K562 (cell line): Measurements from ENCODE around the gene SYNJ2. TPM values are rescaled to one million over a fixed set of nuclear protein-coding genes. Genes with fewer than 3 reads are reported as not detected.

Experiments used
- ATAC-seq: fragments of 200-7000 bp; cut with Tn5 transposase; 3 replicates; pipeline ENCODE4 v1.9.1; 2020; ENCODE audit warnings: moderate library complexity
- BruUV-seq: library from RNA; stranded (reverse); fragments of 400-500 nt; replicated peaks from 2 replicates; lab custom pipeline; 2021; lab: Mats Ljungman, UMichigan
- CTCF ChIA-PET: fragments of 300-600 bp; formaldehyde crosslinking; extraction: SDS; loops from one replicate; lab custom pipeline; 2021; ENCODE audit warnings: low intra/inter-chr PET ratio; lab: Yijun Ruan, JAX
- POLR2A ChIA-PET: fragments of 300-600, 350-650 bp; sonication (Branson Sonifier 250); formaldehyde crosslinking; extraction: SDS; loops from one replicate; lab custom pipeline; 2021; ENCODE audit warnings: antibody characterized with exemption, inconsistent platforms; lab: Yijun Ruan, JAX
- DNase-seq, 4 experiments: peaks; one replicate each; pipeline versions ENCODE4 v3.0.0 to v3.0.0-alpha.2; 2011 to 2018; ENCODE audit warnings: low spot score in 3 of 4, mixed read lengths in 3 of 4; ENCODE audit errors: extremely low read depth in 1 of 4
- FAIRE-seq: peaks from 2 replicates; lab custom pipeline; 2011; peaks lifted over from hg19 to GRCh38; lab: Jason Lieb, UNC
- H2AFZ ChIP-seq: 2 replicates; pipeline ENCODE4 v1.6.0; 2011; ENCODE audit warnings: low read depth, low read length, control low read depth, inconsistent platforms
- H3K27ac ChIP-seq: fragments of 200-600 bp; 3 replicates; pipeline ENCODE4 v1.8.0; 2011; ENCODE audit warnings: low read depth, mild to moderate bottlenecking, control low read depth, inconsistent platforms, low read length, moderate library complexity, mixed read lengths; ENCODE audit errors: extremely low read depth
- H3K27me3 ChIP-seq, 2 experiments: fragments of 300-600 bp in 1 of 2; 2 replicates in 1 of 2; 3 replicates in 1 of 2; pipeline versions ENCODE4 v1.6.0 to v1.8.0; 2011; ENCODE audit warnings: inconsistent platforms in 2 of 2, low read length in 2 of 2, mild to moderate bottlenecking in 1 of 2, mixed read lengths in 1 of 2, moderate library complexity in 1 of 2; ENCODE audit not compliant: control insufficient read depth in 2 of 2, insufficient read depth in 2 of 2
- H3K36me3 ChIP-seq: fragments of 300-600 bp; 3 replicates; pipeline ENCODE4 v1.8.0; 2011; ENCODE audit warnings: mild to moderate bottlenecking, low read length, inconsistent platforms; ENCODE audit not compliant: control insufficient read depth, insufficient read depth
- H3K4me1 ChIP-seq, 2 experiments: fragments of 200-600 bp in 1 of 2; replicated peaks in 1 of 2; 2 replicates in 1 of 2; 3 replicates in 1 of 2; pipeline versions ENCODE4 v1.5.1 to v1.8.0; 2011; ENCODE audit warnings: inconsistent platforms in 2 of 2, low read length in 2 of 2, mild to moderate bottlenecking in 1 of 2, mixed read lengths in 1 of 2, moderate library complexity in 1 of 2; ENCODE audit not compliant: control insufficient read depth in 2 of 2, insufficient read depth in 2 of 2
- H3K4me2 ChIP-seq: 2 replicates; pipeline ENCODE4 v1.6.1; 2011; ENCODE audit warnings: low read length, control low read depth, inconsistent platforms, mixed read lengths; ENCODE audit not compliant: insufficient read depth
- H3K4me3 ChIP-seq: fragments of 200-600 bp; sonication (generic), shearing (Covaris generic); 2 replicates; pipeline ENCODE4 v1.5.1; 2016; ENCODE audit warnings: control low read depth, inconsistent platforms
- H3K79me2 ChIP-seq: fragments of 200-600 bp; 3 replicates; pipeline ENCODE4 v1.8.0; 2011; ENCODE audit warnings: low read length, inconsistent platforms; ENCODE audit not compliant: control insufficient read depth, insufficient read depth
- H3K9ac ChIP-seq, 2 experiments: 2 replicates each; pipeline versions ENCODE4 v1.6.0 to v1.6.1; 2011; ENCODE audit warnings: low read depth in 2 of 2, low read length in 2 of 2, control low read depth in 1 of 2, inconsistent platforms in 1 of 2, mild to moderate bottlenecking in 1 of 2, mixed read lengths in 1 of 2; ENCODE audit not compliant: insufficient read depth in 1 of 2
- H3K9me1 ChIP-seq: one replicate; pipeline ENCODE4 v1.6.0; 2011; ENCODE audit warnings: inconsistent platforms, mild to moderate bottlenecking, low read length, moderate library complexity; ENCODE audit not compliant: control insufficient read depth, insufficient read depth
- H3K9me3 ChIP-seq: replicated peaks from 2 replicates; pipeline ENCODE4 v1.5.1; 2011; ENCODE audit warnings: low read depth, low read length, inconsistent platforms; ENCODE audit not compliant: control insufficient read depth, insufficient read depth
- H4K20me1 ChIP-seq: replicated peaks from 2 replicates; pipeline ENCODE4 v1.6.1; 2011; ENCODE audit warnings: low read length, inconsistent platforms, mixed read lengths; ENCODE audit not compliant: control insufficient read depth, insufficient read depth
- CEBPB ChIP-seq: fragments of 450-650 bp; IDR thresholded peaks from 2 replicates; pipeline ENCODE4 v1.6.1; 2016; ENCODE audit warnings: missing genetic modification characterization, missing compliant biosample characterization
- FOSL1 ChIP-seq: fragments of 200-800 bp; sonication (Bioruptor generic); conservative IDR thresholded peaks from 2 replicates; pipeline ENCODE4 v1.6.1; 2016; ENCODE audit warnings: missing genetic modification characterization, missing compliant biosample characterization
- NR4A1 ChIP-seq, 2 experiments: fragments of 250-450 bp in 1 of 2; fragments of 450-650 bp in 1 of 2; sonication (Bioruptor Pico) in 1 of 2; IDR thresholded peaks; 2 replicates each; pipeline versions ENCODE4 v1.4.0 to v1.6.1; 2016 to 2020; ENCODE audit warnings: mild to moderate bottlenecking in 2 of 2, missing compliant biosample characterization in 1 of 2, missing genetic modification characterization in 1 of 2, moderate library complexity in 1 of 2
- U2AF1 ChIP-seq: fragments of 200-400 bp; formaldehyde crosslinking; optimal IDR thresholded peaks from 2 replicates; pipeline ENCODE3; 2017; ENCODE audit warnings: mild to moderate bottlenecking, low read depth, low read length, moderate library complexity
- WGBS: fragments of 100-300 bp; shearing (Covaris generic); methylation state at CpG from one replicate; pipeline ENCODE4 v1.1.6; 2016; ENCODE audit warnings: low coverage, mixed read lengths; ENCODE audit not compliant: insufficient coverage; ENCODE audit errors: missing lambda C conversion rate; 5-methylcytosine and 5-hydroxymethylcytosine counted together
- in situ Hi-C: fragments of 300-500 bp; cut with MboI; formaldehyde crosslinking; loops from 4 replicates; pipeline ENCODE4 v1.15.0; 2018; ENCODE audit warnings: inconsistent platforms, mixed read lengths
- intact Hi-C: fragments of 100-400 bp; cut with micrococcal nuclease; formaldehyde crosslinking; loops from 2 replicates; pipeline ENCODE4 v1.14.2; 2022
- polyA plus RNA-seq, 8 experiments: library from polyadenylated mRNA; depleted of rRNA in 4 of 8; stranded (reverse) in 5 of 8; unstranded in 3 of 8; fragments of >200 nt; fragmentation: Nextera tagmentation in 2 of 8; fragmentation: Illumina TruSeq in 1 of 8; extraction: Ambion mirVana in 2 of 8; extraction: Trizol in 1 of 8; gene quantifications; 2 replicates each; pipeline versions ENCODE4 v1.2.1 to v1.2.3, GENCODE V29; 2011 to 2014; ENCODE audit warnings: inconsistent platforms in 1 of 8, missing spikeins in 1 of 8
- total RNA-seq, 7 experiments: library from RNA; depleted of rRNA in 6 of 7; stranded (reverse); fragments of >200 nt in 6 of 7; fragmentation: Illumina TruSeq in 2 of 7; extraction: Trizol in 2 of 7; gene quantifications; 2 replicates each; pipeline versions ENCODE4 v1.2.1 to v1.2.3, GENCODE V29; 2011 to 2021; ENCODE audit warnings: low replicate concordance in 1 of 7

SYNJ2 gene
- total and polyA plus RNA-seq, 9 of the 15 experiments (the other 6 are each of a cell fraction or from before 2014, with no cell fraction given), result 3.0 to 27.7 (median 17.8) TPM

GRCh38 chr6:158044525-158044888, 62.8 kb downstream of the SYNJ2 start:
- BruUV-seq, result no TSS peak
- H3K9ac ChIP-seq, result no peak overlapping the region
- FAIRE-seq, result no peak
- H2AFZ ChIP-seq, result no peak overlapping the region
- TF ChIP-seq U2AF1 (no peak), NR4A1 (CRISPR knock-in tag; IDR thresholded peaks at IDR 0.05) (no peak), NR4A1 (tag; IDR thresholded peaks at IDR 0.05) (no peak), CEBPB (tag) (peak; percentile 57), FOSL1 (tag) (peak; percentile 18; the same call in 1 of the 2 replicates)
- CTCF ChIA-PET, result no interaction called here
- H3K4me1 ChIP-seq, result peaks cover 50 to 57% of the 10 kb centered on the region in 2 experiments
- H3K9me3 ChIP-seq, result no peaks in the 10 kb centered on the region
- no peaks in the 10 kb centered on the region for H3K27me3 ChIP-seq
- intact Hi-C loops (no loop called here), in situ Hi-C loops (no loop called here)
- 63% methylated on average over 6 of the region's 6 CpGs for WGBS
- H4K20me1 ChIP-seq, result peaks cover 17% of the 10 kb centered on the region
- peaks cover 8% of the 10 kb centered on the region; the same call in 2 of the 3 replicates for H3K79me2 ChIP-seq
- H3K36me3 ChIP-seq, result peaks cover 15% of the 10 kb centered on the region
- no peak for DNase-seq
- no peak overlapping the region for H3K27ac ChIP-seq
- H3K9me1 ChIP-seq, result peaks cover 3% of the 10 kb centered on the region
- POLR2A ChIA-PET, result interaction anchor here (0.8 kb wide), 1 partner anchor 32 kb away, joined by 3 read pairs; no protein-coding TSS in a partner anchor
- H3K4me3 ChIP-seq, result no peak overlapping the region
- ATAC-seq, result no peak
- no peak overlapping the region for H3K4me2 ChIP-seq
